Measurements from ENCODE around the gene GRK6. TPM values are rescaled to one million over a fixed set of nuclear protein-coding genes. Genes with fewer than 3 reads are reported as not detected.

Gene GRK6
- total RNA-seq, 1 donor from 2014 or later: 43.9 TPM

GRCh38 chr5:177444106-177445051 lies 17.9 kb downstream of the GRK6 start:
- H3K36me3 ChIP-seq: peaks cover 25% of the 10 kb centered on the region
- TF ChIP-seq CTCF (IDR thresholded peaks at IDR 0.05): no peak
- peaks cover 22% of the 10 kb centered on the region for H3K4me1 ChIP-seq
- ATAC-seq: no peak
- peaks cover 9% of the 10 kb centered on the region for H3K27me3 ChIP-seq
- H3K4me3 ChIP-seq: no peak overlapping the region
- H3K27ac ChIP-seq: no peak overlapping the region
- no peaks in the 10 kb centered on the region for H3K9me3 ChIP-seq
- DNase-seq: no peak
- intact Hi-C loops (cut with DNase I): no loop called here

DNA sequence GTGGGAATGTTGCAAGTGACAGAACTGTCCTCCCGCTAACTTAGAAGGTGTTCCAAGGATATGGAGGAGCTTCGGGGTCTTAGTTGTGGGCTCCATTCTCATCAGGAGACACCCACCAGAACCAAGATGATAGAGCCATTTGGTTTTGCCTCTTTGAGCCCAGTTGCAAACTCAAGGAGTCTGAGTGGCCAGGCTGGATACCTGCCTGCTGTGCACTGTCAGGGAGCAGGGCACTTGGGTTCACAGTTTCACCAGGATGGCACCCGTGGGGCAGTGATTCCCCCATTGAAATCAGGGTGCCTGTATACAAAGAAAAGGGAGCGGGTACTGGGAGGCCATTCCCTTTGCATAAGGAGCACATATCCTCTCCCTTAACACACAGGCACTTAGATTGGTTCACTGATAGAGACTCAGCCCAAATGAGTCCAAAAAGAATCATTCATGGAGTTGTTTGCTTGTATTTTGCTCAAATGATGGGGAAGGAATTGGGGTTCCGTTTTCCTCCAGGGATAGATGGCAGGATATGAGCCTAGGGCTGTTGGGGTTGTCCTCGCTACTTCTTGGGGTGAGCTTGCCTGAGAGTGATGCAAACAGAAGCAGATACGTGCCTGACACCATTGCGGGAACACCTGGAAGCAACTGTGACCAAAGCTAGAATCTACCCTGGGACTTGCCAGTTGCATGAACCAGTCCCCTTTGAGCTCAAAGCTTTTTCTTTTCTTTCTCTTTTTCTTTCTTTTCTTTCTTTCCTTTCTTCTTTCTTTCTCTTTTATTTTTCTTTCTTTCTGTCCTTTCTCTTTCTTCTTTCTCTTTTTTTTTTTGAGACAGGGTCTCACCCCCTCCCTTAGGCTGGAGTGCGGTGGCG lies 18.8 kb downstream of the GRK6 start:
- peaks cover 9% of the 10 kb centered on the region for H3K27me3 ChIP-seq
- no peak overlapping the region for H3K4me3 ChIP-seq
- H3K27ac ChIP-seq: no peak overlapping the region
- DNase-seq: no peak
- no peak for TF ChIP-seq CTCF (IDR thresholded peaks at IDR 0.05)
- peaks cover 22% of the 10 kb centered on the region for H3K4me1 ChIP-seq
- no peak for ATAC-seq
- H3K36me3 ChIP-seq: peaks cover 23% of the 10 kb centered on the region
- H3K9me3 ChIP-seq: no peaks in the 10 kb centered on the region
- intact Hi-C loops (cut with DNase I): no loop called here

- no peak for TF ChIP-seq CTCF (IDR thresholded peaks at IDR 0.05)
- Histone ChIP-seq H3K9me3 (no peaks in the 10 kb centered on the region), H3K4me3 (peak overlapping the region; percentile 52), H3K27me3 (peaks cover 10% of the 10 kb centered on the region), H3K36me3 (peaks cover 17% of the 10 kb centered on the region), H3K27ac (no peak overlapping the region), H3K4me1 (peaks cover 22% of the 10 kb centered on the region)
- ATAC-seq (no peak), DNase-seq (no peak)
- intact Hi-C loops (cut with DNase I): no loop called here
Measured at GRCh38 chr5:177445917-177446199, 19.4 kb downstream of the GRK6 start.

DNA sequence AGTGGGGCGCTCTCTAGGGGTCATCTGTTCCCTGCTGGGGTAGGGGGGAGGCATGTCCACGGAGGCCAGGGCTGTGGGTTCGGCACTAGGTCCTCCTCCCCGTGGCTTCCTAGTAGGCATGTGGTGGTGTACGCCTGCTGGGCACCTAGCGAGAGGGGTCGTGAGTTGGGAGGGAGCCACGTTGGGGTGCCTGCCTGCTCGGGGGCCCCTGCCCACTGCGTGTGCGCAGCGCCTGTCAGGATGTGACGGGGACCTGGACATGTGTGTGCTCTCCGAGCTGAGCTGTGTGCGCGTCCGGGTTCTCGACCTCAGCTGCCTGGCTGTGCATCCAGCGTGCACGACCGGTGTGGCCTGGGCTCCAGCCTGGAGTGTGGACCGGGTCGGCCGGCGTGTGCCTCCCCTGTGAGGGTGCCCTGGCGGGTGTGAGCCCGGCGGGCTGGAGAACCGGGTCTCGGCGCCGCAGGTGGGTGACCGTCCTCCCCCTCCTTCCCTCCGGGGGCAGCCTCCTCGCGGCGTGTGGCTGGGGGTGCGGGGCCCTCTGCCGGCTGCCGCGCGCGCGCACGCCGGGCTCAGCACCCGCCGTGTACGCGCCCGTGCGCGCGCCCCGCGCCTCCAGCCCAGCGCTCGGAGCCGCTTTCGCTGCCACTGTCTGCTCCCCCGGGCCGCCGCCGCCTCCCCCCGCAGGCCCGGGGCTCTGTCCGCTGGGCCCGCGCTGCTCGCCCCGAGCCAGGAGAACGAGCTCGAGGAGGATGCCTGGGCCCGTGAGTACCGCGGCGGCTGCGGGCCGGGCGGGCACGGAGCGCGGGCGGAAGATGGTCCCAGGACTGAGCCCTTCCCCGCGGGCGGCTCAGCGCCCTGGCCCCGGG lies 20.0 kb downstream of the GRK6 start, which contains the start of gene PRR7:
PRR7 (plus strand) TSS at position 615 of the 866 bp plus-strand sequence. CDS start 8,254 bp downstream, outside the sequence.
- Histone ChIP-seq H3K9me3 (no peaks in the 10 kb centered on the region), H3K4me1 (peaks cover 22% of the 10 kb centered on the region), H3K36me3 (peaks cover 11% of the 10 kb centered on the region), H3K27ac (no peak within 1 kb of the TSS), H3K4me3 (peak within 1 kb of the TSS; percentile 52), H3K27me3 (peaks cover 13% of the 10 kb centered on the region)
- peak; percentile 80 for DNase-seq
- peak; percentile 79 for ATAC-seq
- intact Hi-C loops (cut with DNase I): no loop called here
- no peak for TF ChIP-seq CTCF (IDR thresholded peaks at IDR 0.05)

GRCh38 chr5:177447066-177447610 lies 20.7 kb downstream of the GRK6 start:
- no peak for TF ChIP-seq CTCF (IDR thresholded peaks at IDR 0.05)
- ATAC-seq (no peak), DNase-seq (peak; percentile 73)
- peaks cover 22% of the 10 kb centered on the region for H3K4me1 ChIP-seq
- H3K27me3 ChIP-seq: peaks cover 13% of the 10 kb centered on the region
- no peaks in the 10 kb centered on the region for H3K9me3 ChIP-seq
- peak overlapping the region; percentile 52 for H3K4me3 ChIP-seq
- intact Hi-C loops (cut with DNase I): no loop called here
- H3K36me3 ChIP-seq: peaks cover 4% of the 10 kb centered on the region
- H3K27ac ChIP-seq: no peak overlapping the region

Measured in upper lobe of right lung (tissue), 1 donor.